OCI-LY1 (cell line): ENCODE data around the gene KCMF1.

ENCODE experiments used
- EZH2 ChIP-seq: fragments of 200-600 bp; sonication (generic), shearing (Covaris generic); IDR thresholded peaks from 2 replicates; pipeline ENCODE4 v1.8.0; 2017; ENCODE audit warnings: borderline replicate concordance, mixed run types, mild to moderate bottlenecking, antibody characterized with exemption, low read length, moderate library complexity, mixed read lengths
- TF ChIP-seq, protein P1 (sequence below): fragments of 200-600 bp; sonication (generic), shearing (Covaris generic); IDR thresholded peaks from 2 replicates; pipeline ENCODE4 v1.5.1; 2017; ENCODE audit warnings: mild to moderate bottlenecking, antibody characterized with exemption, low read length, moderate library complexity, mixed read lengths

DNA sequence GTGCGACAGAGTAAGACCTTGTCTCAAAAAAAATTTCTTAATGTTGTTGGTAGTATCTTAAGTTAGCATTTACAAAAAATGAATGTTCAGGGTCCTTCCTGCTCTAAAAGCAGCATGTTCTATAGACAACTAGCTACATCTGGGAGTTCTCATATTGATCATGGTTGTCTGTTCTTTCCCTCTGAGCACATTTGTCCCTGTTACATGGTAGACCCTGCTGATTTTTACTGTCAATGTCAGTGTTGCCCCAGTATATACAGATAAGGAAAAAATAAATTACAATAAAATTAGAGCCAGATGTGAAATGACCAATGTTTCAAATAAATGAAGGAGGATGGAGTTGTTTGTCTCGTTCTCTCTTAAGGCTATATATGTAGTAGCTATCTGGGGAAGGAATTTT, 63.2 kb downstream of the KCMF1 start:
- TF ChIP-seq EZH2, result no peak
- TF ChIP-seq, protein P1, sequence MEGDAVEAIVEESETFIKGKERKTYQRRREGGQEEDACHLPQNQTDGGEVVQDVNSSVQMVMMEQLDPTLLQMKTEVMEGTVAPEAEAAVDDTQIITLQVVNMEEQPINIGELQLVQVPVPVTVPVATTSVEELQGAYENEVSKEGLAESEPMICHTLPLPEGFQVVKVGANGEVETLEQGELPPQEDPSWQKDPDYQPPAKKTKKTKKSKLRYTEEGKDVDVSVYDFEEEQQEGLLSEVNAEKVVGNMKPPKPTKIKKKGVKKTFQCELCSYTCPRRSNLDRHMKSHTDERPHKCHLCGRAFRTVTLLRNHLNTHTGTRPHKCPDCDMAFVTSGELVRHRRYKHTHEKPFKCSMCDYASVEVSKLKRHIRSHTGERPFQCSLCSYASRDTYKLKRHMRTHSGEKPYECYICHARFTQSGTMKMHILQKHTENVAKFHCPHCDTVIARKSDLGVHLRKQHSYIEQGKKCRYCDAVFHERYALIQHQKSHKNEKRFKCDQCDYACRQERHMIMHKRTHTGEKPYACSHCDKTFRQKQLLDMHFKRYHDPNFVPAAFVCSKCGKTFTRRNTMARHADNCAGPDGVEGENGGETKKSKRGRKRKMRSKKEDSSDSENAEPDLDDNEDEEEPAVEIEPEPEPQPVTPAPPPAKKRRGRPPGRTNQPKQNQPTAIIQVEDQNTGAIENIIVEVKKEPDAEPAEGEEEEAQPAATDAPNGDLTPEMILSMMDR, result no peak
